ENCODE measurements around the gene DPYD. TPM values are rescaled to one million over a fixed set of nuclear protein-coding genes. Genes with fewer than 3 reads are reported as not detected.

The DPYD gene
- total and polyA plus RNA-seq, 10 of the 15 experiments (the other 5 are each of a cell fraction or from before 2014, with no cell fraction given), result 5.7 to 23.8 (median 10.2) TPM

DNA sequence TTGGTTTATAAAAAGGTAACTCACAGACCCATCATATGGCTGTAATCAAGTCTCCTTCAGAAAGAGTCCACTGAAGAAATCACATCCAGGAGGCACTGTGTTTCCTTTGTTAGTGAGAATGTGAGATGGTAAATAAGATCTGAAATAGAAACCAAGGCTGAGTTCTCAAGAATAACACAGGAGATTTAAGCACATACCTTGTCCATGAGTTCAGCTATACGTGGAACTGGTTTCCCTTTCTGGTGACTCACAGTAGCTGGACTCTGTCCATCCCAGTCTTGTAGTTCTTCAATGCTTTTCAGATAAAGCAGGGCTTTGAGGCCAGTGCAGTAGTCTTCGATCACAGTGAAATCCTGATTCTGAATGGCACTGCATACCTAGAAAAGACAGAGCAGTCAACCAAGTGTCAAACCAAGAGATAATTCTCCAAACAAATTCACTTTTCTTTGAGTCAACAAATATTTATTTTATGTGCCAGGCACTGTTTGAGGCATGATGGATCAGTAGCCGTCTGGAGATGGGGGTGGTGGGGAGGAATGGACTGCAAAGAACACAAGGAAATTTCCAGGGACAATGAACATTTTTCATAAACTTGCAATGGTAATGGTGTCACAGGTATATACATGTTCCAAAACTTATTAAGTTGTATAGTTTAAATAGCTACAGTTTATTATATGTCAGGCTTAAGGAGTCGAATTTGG, 727.8 kb downstream of the DPYD start:
- Histone ChIP-seq H4K20me1 (ENCODE audit: control insufficient read depth, insufficient read depth) (no peaks in the 10 kb centered on the region), H3K79me2 (ENCODE audit: control insufficient read depth, insufficient read depth, low read length) (no peaks in the 10 kb centered on the region), H3K4me2 (ENCODE audit: control insufficient read depth, insufficient read depth) (no peak overlapping the region), H3K9me3 (replicated peaks; ENCODE audit: control insufficient read depth, insufficient read depth, low read length) (no peaks in the 10 kb centered on the region), H3K4me1 (ENCODE audit: control insufficient read depth, insufficient read depth, low read length) (peaks cover 2% of the 10 kb centered on the region; the same call in 1 of the 2 replicates), H3K27me3 (replicated peaks in 1 of 2; ENCODE audit: control insufficient read depth in 2 of 2, insufficient read depth in 2 of 2, low read length in 1 of 2) (no peaks in the 10 kb centered on the region), H2AFZ (ENCODE audit: control insufficient read depth, low read depth, low read length) (no peak overlapping the region), H3K4me3 (no peak overlapping the region), H3K27ac (ENCODE audit: control insufficient read depth, insufficient read depth) (no peak overlapping the region), H3K9ac (ENCODE audit: control insufficient read depth, insufficient read depth, low read length) (no peak overlapping the region), H3K36me3 (ENCODE audit: control insufficient read depth in 2 of 2, insufficient read depth in 2 of 2, low read length in 1 of 2) (no peaks in the 10 kb centered on the region)
- no peak for DNase-seq (ENCODE audit: low read depth, low spot score)
- ATAC-seq, result no peak
- 11% methylated on average over 4 of the region's 4 CpGs for WGBS (ENCODE audit: insufficient coverage, insufficient replicate concordance, low lambda C conversion rate, missing lambda C conversion rate)
- ChIA-PET POLR2A (no interaction called here), RAD21 (ENCODE audit: unreplicated experiment) (no interaction called here), SMC1A (ENCODE audit: uncharacterized antibody, unreplicated experiment) (no interaction called here), CTCF (no interaction called here)
- in situ Hi-C loops (cut with MboI) (no loop called here), intact Hi-C loops (cut with micrococcal nuclease; ENCODE audit: unreplicated experiment) (no loop called here)
- no peak for FAIRE-seq
- TF ChIP-seq BACH1 (IDR thresholded peaks at IDR 0.05; ENCODE audit: borderline replicate concordance), result no peak
- no peak for TF ChIP-seq CBFB (IDR thresholded peaks at IDR 0.05; ENCODE audit: low read depth)
- TF ChIP-seq BMI1 (IDR thresholded peaks at IDR 0.05; ENCODE audit: borderline replicate concordance), result no peak
- TF ChIP-seq KDM1A (IDR thresholded peaks at IDR 0.05; ENCODE audit: borderline replicate concordance), result no peak
- no peak for TF ChIP-seq ZBTB33 (IDR thresholded peaks at IDR 0.05)
- no TSS peak for BruUV-seq (replicated peaks)

- Histone ChIP-seq H3K36me3 (ENCODE audit: control insufficient read depth in 2 of 2, insufficient read depth in 2 of 2, low read length in 1 of 2) (no peaks in the 10 kb centered on the region), H3K4me2 (ENCODE audit: control insufficient read depth, insufficient read depth) (no peak overlapping the region), H3K4me1 (ENCODE audit: control insufficient read depth, insufficient read depth, low read length) (no peaks in the 10 kb centered on the region), H2AFZ (ENCODE audit: control insufficient read depth, low read depth, low read length) (no peak overlapping the region), H3K27ac (ENCODE audit: control insufficient read depth, insufficient read depth) (no peak overlapping the region), H4K20me1 (ENCODE audit: control insufficient read depth, insufficient read depth) (no peaks in the 10 kb centered on the region), H3K79me2 (ENCODE audit: control insufficient read depth, insufficient read depth, low read length) (no peaks in the 10 kb centered on the region), H3K9ac (ENCODE audit: control insufficient read depth, insufficient read depth, low read length) (no peak overlapping the region), H3K27me3 (replicated peaks in 1 of 2; ENCODE audit: control insufficient read depth in 2 of 2, insufficient read depth in 2 of 2, low read length in 1 of 2) (no peaks in the 10 kb centered on the region), H3K4me3 (no peak overlapping the region), H3K9me3 (replicated peaks; ENCODE audit: control insufficient read depth, insufficient read depth, low read length) (no peaks in the 10 kb centered on the region)
- DNase-seq (ENCODE audit: low read depth, low spot score) (no peak), FAIRE-seq (no peak), ATAC-seq (no peak)
- intact Hi-C loops (cut with micrococcal nuclease; ENCODE audit: unreplicated experiment) (no loop called here), in situ Hi-C loops (cut with MboI) (no loop called here)
- CTCF ChIA-PET, result no interaction called here
- POLR2A ChIA-PET, result no interaction called here
- SMC1A ChIA-PET (ENCODE audit: uncharacterized antibody, unreplicated experiment), result interaction anchor here (1.1 kb wide), 1 partner anchor 81 kb away, joined by 3 read pairs; no protein-coding TSS in a partner anchor
- RAD21 ChIA-PET (ENCODE audit: unreplicated experiment), result no interaction called here
- no TSS peak for BruUV-seq (replicated peaks)
- TF ChIP-seq ZNF24 (IDR thresholded peaks at IDR 0.05), result no peak
- TF ChIP-seq SMAD1 (IDR thresholded peaks at IDR 0.05; ENCODE audit: low read depth, partially characterized antibody), result no peak
- no peak for TF ChIP-seq IKZF1 (conservative IDR thresholded peaks at IDR 0.05)
- no peak for TF ChIP-seq RFX5 (IDR thresholded peaks at IDR 0.05; ENCODE audit: low read depth, low read length)
Observed at GRCh38 chr1:97190326-97190725, 730.5 kb downstream of the DPYD start.

Data from GM12878 (cell line).